ENCODE results near the gene GABRR3.

GABRR3 gene

DNA sequence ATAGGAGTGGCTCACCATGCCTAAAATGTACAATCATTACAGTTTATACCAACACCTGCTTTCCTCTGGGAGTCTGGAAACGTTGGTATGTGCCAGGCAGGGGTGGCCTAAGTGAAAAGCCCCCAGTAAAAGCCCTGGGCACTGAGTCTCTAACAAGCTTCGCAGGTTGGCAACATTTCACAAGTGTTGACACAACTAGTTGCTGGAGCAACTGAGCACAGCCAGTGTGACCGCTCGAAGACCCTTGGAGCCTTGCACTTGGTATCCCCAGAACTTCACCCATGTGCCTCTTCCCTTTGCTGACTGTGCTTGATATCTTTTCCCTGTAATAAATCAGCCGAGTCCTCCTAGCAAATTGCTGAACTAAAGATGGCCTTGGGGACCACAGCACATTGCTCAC is 65.6 kb downstream of the GABRR3 start:
- TF ChIP-seq, protein P1, sequence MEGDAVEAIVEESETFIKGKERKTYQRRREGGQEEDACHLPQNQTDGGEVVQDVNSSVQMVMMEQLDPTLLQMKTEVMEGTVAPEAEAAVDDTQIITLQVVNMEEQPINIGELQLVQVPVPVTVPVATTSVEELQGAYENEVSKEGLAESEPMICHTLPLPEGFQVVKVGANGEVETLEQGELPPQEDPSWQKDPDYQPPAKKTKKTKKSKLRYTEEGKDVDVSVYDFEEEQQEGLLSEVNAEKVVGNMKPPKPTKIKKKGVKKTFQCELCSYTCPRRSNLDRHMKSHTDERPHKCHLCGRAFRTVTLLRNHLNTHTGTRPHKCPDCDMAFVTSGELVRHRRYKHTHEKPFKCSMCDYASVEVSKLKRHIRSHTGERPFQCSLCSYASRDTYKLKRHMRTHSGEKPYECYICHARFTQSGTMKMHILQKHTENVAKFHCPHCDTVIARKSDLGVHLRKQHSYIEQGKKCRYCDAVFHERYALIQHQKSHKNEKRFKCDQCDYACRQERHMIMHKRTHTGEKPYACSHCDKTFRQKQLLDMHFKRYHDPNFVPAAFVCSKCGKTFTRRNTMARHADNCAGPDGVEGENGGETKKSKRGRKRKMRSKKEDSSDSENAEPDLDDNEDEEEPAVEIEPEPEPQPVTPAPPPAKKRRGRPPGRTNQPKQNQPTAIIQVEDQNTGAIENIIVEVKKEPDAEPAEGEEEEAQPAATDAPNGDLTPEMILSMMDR (IDR thresholded peaks at IDR 0.05; ENCODE audit: insufficient read depth, low read length) = no peak
- TF ChIP-seq GABPA (IDR thresholded peaks at IDR 0.05; ENCODE audit: low read depth) (no peak), SPI1 (IDR thresholded peaks at IDR 0.05; ENCODE audit: borderline replicate concordance, low read depth) (no peak), POLR2AphosphoS5 (IDR thresholded peaks at IDR 0.05; ENCODE audit: low read depth) (no peak)
- TF ChIP-seq, protein P2, sequence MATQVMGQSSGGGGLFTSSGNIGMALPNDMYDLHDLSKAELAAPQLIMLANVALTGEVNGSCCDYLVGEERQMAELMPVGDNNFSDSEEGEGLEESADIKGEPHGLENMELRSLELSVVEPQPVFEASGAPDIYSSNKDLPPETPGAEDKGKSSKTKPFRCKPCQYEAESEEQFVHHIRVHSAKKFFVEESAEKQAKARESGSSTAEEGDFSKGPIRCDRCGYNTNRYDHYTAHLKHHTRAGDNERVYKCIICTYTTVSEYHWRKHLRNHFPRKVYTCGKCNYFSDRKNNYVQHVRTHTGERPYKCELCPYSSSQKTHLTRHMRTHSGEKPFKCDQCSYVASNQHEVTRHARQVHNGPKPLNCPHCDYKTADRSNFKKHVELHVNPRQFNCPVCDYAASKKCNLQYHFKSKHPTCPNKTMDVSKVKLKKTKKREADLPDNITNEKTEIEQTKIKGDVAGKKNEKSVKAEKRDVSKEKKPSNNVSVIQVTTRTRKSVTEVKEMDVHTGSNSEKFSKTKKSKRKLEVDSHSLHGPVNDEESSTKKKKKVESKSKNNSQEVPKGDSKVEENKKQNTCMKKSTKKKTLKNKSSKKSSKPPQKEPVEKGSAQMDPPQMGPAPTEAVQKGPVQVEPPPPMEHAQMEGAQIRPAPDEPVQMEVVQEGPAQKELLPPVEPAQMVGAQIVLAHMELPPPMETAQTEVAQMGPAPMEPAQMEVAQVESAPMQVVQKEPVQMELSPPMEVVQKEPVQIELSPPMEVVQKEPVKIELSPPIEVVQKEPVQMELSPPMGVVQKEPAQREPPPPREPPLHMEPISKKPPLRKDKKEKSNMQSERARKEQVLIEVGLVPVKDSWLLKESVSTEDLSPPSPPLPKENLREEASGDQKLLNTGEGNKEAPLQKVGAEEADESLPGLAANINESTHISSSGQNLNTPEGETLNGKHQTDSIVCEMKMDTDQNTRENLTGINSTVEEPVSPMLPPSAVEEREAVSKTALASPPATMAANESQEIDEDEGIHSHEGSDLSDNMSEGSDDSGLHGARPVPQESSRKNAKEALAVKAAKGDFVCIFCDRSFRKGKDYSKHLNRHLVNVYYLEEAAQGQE (IDR thresholded peaks at IDR 0.05; ENCODE audit: insufficient replicate concordance, low read depth) = no peak
- no peak for DNase-seq (ENCODE audit: low read depth in 1 of 2, low spot score in 1 of 2)
- H3K4me3 ChIP-seq (replicated peaks; ENCODE audit: insufficient read depth, low read length) = no peak overlapping the region

DNA sequence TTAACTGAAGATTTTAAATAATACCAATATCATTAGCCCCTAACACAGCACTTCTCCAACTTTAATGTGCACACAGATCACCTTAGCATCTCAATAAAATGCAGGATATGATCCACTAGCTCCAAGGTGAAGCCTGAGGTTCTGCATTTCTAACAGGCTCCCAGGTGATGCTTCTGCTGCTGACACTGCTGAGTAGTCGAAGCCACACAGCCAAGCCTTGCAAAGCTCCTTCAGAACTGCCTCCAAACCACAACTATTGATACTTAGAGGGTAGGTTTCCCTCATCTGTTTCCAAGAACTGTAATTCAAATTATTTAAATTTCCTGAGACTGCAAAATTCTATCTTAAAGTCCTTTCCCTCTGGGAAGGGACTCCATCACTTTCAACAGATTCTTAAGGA is 66.7 kb downstream of the GABRR3 start:
- Histone ChIP-seq H3K4me3 (replicated peaks; ENCODE audit: insufficient read depth, low read length) (no peak overlapping the region), H3K27ac (replicated peaks) (no peak overlapping the region), H3K27me3 (ENCODE audit: insufficient read depth, poor library complexity, severe bottlenecking) (no peaks in the 10 kb centered on the region)
- DNase-seq (ENCODE audit: low read depth in 1 of 2, low spot score in 1 of 2) = no peak
- TF ChIP-seq POLR2AphosphoS5 (IDR thresholded peaks at IDR 0.05; ENCODE audit: low read depth) (no peak), GABPA (IDR thresholded peaks at IDR 0.05; ENCODE audit: low read depth) (no peak), SPI1 (IDR thresholded peaks at IDR 0.05; ENCODE audit: borderline replicate concordance, low read depth) (no peak)
- TF ChIP-seq, protein P2 (IDR thresholded peaks at IDR 0.05; ENCODE audit: insufficient replicate concordance, low read depth) = no peak
- TF ChIP-seq, protein P1 (IDR thresholded peaks at IDR 0.05; ENCODE audit: insufficient read depth, low read length) = no peak

More for the DNA sequence above, 65.6 kb downstream of the GABRR3 start:
- Histone ChIP-seq H3K27ac (replicated peaks) (no peak overlapping the region), H3K27me3 (ENCODE audit: insufficient read depth, poor library complexity, severe bottlenecking) (no peaks in the 10 kb centered on the region)

DNA sequence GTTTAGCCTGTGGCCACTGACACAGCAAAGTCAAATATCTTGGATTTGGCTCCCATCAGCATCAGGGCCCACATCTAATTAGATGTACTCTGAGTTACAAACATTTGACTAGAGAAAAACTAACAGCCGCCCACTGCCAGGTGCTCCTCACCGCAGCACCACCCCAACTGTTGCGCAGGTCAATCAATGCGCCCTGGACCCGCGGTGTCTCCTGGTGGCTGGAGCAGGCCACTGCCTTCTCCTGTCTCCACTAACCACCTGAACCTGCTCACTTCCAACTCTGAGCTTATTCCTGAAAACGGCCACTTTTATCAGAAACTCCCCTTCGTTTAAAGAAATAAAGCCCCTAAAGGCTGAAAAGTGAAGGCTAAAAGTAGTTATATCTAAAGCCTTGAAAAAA is 67.1 kb downstream of the GABRR3 start:
- Histone ChIP-seq H3K4me3 (replicated peaks; ENCODE audit: insufficient read depth, low read length) (no peak overlapping the region), H3K27ac (replicated peaks) (no peak overlapping the region), H3K27me3 (ENCODE audit: insufficient read depth, poor library complexity, severe bottlenecking) (no peaks in the 10 kb centered on the region)
- DNase-seq (ENCODE audit: low read depth in 1 of 2, low spot score in 1 of 2) = no peak
- TF ChIP-seq POLR2AphosphoS5 (IDR thresholded peaks at IDR 0.05; ENCODE audit: low read depth) (no peak), SPI1 (IDR thresholded peaks at IDR 0.05; ENCODE audit: borderline replicate concordance, low read depth) (no peak)
- TF ChIP-seq, protein P2 (IDR thresholded peaks at IDR 0.05; ENCODE audit: insufficient replicate concordance, low read depth) = no peak
- TF ChIP-seq, protein P1 (IDR thresholded peaks at IDR 0.05; ENCODE audit: insufficient read depth, low read length) = no peak

Measured in HL-60 (cell line).